ENCODE measurements around the gene HHAT.

The HHAT gene

DNA sequence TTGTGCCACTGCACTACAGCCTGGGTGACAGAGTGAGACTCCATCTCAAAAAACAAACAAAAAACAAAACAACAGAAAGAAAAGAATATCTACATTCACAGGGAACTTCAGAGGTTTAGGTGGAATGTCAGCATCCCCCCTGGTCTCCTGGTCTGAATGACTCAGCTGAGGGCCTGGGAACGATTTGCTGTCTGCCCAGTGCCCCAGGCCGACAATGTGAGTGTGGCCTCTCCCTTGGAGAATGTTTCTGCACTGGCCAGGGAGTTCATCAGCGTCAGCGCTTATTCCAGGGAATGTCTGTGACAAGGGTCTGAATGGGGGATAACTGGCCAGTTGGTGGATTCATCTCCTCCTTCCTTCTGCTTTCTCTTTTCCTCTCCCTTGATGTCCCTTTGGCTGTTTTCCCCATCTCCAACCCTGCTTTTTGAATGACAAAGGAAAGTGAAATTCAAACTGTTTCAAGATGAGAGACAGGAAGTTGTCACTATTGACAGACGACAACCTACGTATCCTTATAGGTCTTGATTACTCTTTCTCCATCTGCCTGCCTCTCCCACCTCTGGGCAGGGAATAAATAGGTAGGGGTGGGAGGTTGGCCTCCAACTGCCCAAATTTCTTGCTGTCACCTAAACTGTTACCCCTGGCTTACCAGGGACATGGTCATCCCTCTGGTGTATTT, 213.1 kb downstream of the HHAT start:
- no peaks in the 10 kb centered on the region for H3K36me3 ChIP-seq (ENCODE audit: control insufficient read depth, insufficient read depth, low read length)
- no peaks in the 10 kb centered on the region for H3K9me3 ChIP-seq (ENCODE audit: control insufficient read depth, insufficient read depth, low read length)
- H3K9ac ChIP-seq (ENCODE audit: low read depth, low read length), result no peak overlapping the region
- H3K4me3 ChIP-seq (ENCODE audit: low read depth, low read length), result no peak overlapping the region
- H3K4me1 ChIP-seq (ENCODE audit: control insufficient read depth, insufficient read depth, low read length), result peaks cover 4% of the 10 kb centered on the region
- H3K27me3 ChIP-seq (ENCODE audit: control insufficient read depth, insufficient read depth, low read length), result no peaks in the 10 kb centered on the region

DNA sequence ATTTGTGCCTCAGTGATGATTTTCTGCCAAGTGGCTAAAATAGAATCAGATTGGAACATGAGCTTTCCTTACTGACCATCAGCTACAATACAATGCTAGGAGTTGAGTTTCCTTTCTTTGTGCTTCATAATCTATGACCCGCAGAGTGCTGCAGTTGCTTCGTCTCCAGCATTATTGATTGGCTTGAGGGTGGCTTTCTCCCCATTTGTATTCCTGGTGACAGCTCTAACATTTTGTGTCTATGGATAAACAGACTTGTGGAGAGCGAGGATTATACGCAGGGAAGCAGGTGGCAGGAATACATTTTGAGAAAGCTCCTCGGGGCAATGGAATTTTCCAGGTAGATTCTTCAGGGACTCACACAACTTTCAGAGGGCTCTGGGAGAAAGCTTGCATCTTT, 223.2 kb downstream of the HHAT start:
- H3K27me3 ChIP-seq (ENCODE audit: control insufficient read depth, insufficient read depth, low read length), result no peaks in the 10 kb centered on the region
- no peak overlapping the region for H3K9ac ChIP-seq (ENCODE audit: low read depth, low read length)
- H3K9me3 ChIP-seq (ENCODE audit: control insufficient read depth, insufficient read depth, low read length), result no peaks in the 10 kb centered on the region
- no peak overlapping the region for H3K4me3 ChIP-seq (ENCODE audit: low read depth, low read length)
- H3K4me1 ChIP-seq (ENCODE audit: control insufficient read depth, insufficient read depth, low read length), result no peaks in the 10 kb centered on the region
- no peaks in the 10 kb centered on the region for H3K36me3 ChIP-seq (ENCODE audit: control insufficient read depth, insufficient read depth, low read length)

DNA sequence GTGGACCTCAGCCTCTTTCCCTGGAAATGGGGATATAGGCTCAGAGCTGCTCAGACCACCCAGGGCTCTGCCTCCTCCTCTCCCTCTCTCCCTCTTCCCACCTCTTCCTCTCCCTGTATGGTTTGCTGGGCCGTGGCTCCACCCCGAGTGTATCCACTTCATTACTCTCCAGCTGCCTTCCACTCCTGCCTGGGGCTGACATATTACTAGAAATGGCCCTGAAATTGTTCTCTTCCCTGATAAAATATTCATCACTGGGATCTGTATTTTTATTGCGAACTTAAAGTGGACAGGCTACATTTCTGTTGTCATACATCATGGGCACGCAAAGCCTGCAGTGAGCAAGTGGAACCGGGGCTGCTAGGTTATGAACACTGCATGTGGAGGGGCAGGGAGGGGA, 225.0 kb downstream of the HHAT start:
- Histone ChIP-seq H3K4me3 (ENCODE audit: low read depth, low read length) (no peak overlapping the region), H3K9me3 (ENCODE audit: control insufficient read depth, insufficient read depth, low read length) (no peaks in the 10 kb centered on the region), H3K9ac (ENCODE audit: low read depth, low read length) (no peak overlapping the region), H3K36me3 (ENCODE audit: control insufficient read depth, insufficient read depth, low read length) (no peaks in the 10 kb centered on the region), H3K4me1 (ENCODE audit: control insufficient read depth, insufficient read depth, low read length) (no peaks in the 10 kb centered on the region), H3K27me3 (ENCODE audit: control insufficient read depth, insufficient read depth, low read length) (no peaks in the 10 kb centered on the region)

DNA sequence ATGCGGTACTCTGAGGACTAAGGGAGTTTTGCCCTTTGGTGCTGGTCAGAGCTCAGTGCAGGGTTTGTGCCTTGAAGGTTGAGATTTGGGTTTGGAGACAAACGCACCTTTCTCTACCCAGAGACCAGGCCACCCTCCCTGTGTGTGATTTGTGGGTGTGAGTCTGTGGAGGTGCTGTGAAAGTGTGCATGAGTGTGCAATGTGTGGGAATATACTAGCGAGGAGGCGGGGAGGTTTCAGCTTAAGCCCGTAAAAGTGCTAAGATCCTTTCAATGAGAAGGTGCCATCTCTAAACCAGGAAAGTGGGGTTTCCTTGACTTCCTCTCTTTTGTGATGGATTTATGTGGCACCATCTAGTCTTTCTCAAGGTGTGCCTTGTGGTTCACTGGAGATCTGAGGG, 225.7 kb downstream of the HHAT start:
- Histone ChIP-seq H3K9ac (ENCODE audit: low read depth, low read length) (no peak overlapping the region), H3K27me3 (ENCODE audit: control insufficient read depth, insufficient read depth, low read length) (no peaks in the 10 kb centered on the region), H3K4me1 (ENCODE audit: control insufficient read depth, insufficient read depth, low read length) (no peaks in the 10 kb centered on the region), H3K36me3 (ENCODE audit: control insufficient read depth, insufficient read depth, low read length) (no peaks in the 10 kb centered on the region), H3K9me3 (ENCODE audit: control insufficient read depth, insufficient read depth, low read length) (no peaks in the 10 kb centered on the region), H3K4me3 (ENCODE audit: low read depth, low read length) (no peak overlapping the region)

DNA sequence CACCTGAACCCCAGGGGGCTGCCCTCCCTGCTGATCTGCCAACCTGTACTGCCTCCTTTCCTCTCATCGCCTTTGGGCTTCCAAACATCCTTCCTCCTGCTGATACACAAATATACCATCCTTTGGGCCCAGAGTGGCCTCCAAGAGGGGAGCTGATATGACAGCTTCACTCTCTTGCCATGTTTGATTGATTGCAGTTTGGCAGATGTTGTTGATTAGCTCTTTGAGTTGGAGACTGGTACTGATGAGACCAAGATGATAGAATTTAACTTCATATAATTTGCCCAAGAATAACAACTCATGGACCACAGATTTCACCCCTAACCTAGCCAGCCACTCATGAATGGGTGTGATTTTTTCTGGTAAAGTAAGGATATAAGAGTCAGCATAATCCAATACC, 227.8 kb downstream of the HHAT start:
- H3K4me1 ChIP-seq (ENCODE audit: control insufficient read depth, insufficient read depth, low read length), result no peaks in the 10 kb centered on the region
- H3K36me3 ChIP-seq (ENCODE audit: control insufficient read depth, insufficient read depth, low read length), result no peaks in the 10 kb centered on the region
- no peak overlapping the region for H3K4me3 ChIP-seq (ENCODE audit: low read depth, low read length)
- H3K9ac ChIP-seq (ENCODE audit: low read depth, low read length), result no peak overlapping the region
- H3K9me3 ChIP-seq (ENCODE audit: control insufficient read depth, insufficient read depth, low read length), result no peaks in the 10 kb centered on the region
- no peaks in the 10 kb centered on the region for H3K27me3 ChIP-seq (ENCODE audit: control insufficient read depth, insufficient read depth, low read length)

DNA sequence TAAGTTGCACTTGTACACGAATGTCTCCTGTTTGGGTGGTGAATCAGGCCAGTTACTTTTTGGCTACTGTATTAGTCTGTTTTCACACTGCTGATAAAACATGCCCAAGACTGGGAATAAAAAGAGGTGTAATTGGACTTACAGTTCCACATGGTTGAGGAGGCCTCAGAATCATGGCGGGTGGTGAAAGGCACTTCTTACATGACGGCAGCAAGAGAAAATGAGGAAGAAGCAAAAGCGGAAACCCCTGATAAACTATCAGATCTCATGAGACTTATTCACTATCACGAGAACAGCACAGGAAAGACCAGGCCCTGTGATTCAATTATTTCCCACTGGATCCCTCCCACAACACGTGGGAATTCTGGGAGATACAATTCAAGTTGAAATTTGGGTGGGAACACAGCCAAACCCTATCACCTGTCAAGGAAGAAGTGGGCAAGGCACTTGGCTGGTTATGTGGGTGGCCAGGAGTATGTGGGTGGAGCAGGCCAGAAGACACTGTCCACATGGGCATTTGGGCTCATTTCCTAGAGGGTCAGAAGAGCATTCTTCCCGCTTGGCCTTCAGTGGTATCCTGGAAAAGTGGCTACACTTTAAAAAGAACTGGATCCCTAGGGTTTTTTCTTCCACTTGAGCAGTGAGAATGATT, 228.8 kb downstream of the HHAT start:
- Histone ChIP-seq H3K36me3 (ENCODE audit: control insufficient read depth, insufficient read depth, low read length) (no peaks in the 10 kb centered on the region), H3K9me3 (ENCODE audit: control insufficient read depth, insufficient read depth, low read length) (no peaks in the 10 kb centered on the region)

DNA sequence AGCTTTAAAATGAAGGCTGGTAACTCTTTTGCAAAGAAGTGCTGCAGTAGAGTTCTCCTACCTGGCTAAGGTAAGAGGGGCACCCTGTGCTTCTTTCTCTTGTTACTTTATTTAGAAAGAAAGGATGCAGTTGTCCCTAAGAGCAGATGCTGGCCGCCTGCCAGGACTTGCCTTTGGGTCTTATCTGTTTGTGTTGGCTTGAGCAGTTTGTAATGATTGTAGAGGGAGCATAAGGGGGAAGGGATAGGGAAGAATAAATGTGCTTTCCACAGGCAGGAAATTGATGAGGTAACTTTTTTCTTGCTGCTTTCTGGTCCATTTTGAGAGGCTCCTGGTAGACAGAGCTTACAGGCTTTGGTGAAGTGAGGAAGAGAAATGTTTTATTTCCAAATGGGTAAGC, 229.6 kb downstream of the HHAT start:
- H3K4me1 ChIP-seq (ENCODE audit: control insufficient read depth, insufficient read depth, low read length), result no peaks in the 10 kb centered on the region
- H3K9ac ChIP-seq (ENCODE audit: low read depth, low read length), result no peak overlapping the region
- H3K4me3 ChIP-seq (ENCODE audit: low read depth, low read length), result no peak overlapping the region
- H3K9me3 ChIP-seq (ENCODE audit: control insufficient read depth, insufficient read depth, low read length), result no peaks in the 10 kb centered on the region
- H3K36me3 ChIP-seq (ENCODE audit: control insufficient read depth, insufficient read depth, low read length), result no peaks in the 10 kb centered on the region
- H3K27me3 ChIP-seq (ENCODE audit: control insufficient read depth, insufficient read depth, low read length), result no peaks in the 10 kb centered on the region

More for the DNA sequence above, 228.8 kb downstream of the HHAT start:
- Histone ChIP-seq H3K4me1 (ENCODE audit: control insufficient read depth, insufficient read depth, low read length) (no peaks in the 10 kb centered on the region), H3K9ac (ENCODE audit: low read depth, low read length) (no peak overlapping the region), H3K4me3 (ENCODE audit: low read depth, low read length) (no peak overlapping the region), H3K27me3 (ENCODE audit: control insufficient read depth, insufficient read depth, low read length) (no peaks in the 10 kb centered on the region)

DNA sequence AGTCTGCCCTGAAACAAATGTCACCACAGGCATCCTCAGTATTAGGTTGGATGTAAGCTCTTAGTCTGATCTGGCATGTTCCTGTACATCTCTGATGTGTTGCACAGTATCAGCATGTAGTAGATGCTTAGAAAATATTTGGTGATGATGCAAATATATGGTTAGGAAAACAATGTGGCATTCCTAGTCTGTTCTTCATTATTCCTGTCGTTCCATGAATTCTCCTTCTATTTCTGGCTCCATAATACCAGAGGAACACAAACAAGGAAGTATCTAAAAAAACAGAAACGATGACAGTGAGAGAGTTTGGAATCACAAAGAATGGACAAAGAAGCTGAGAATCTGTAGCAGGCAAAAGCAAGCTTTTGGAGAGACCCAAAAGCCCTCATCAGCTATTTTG, 236.6 kb downstream of the HHAT start:
- no peaks in the 10 kb centered on the region for H3K27me3 ChIP-seq (ENCODE audit: control insufficient read depth, insufficient read depth, low read length)
- H3K4me3 ChIP-seq (ENCODE audit: low read depth, low read length), result no peak overlapping the region
- no peaks in the 10 kb centered on the region for H3K4me1 ChIP-seq (ENCODE audit: control insufficient read depth, insufficient read depth, low read length)
- no peaks in the 10 kb centered on the region for H3K36me3 ChIP-seq (ENCODE audit: control insufficient read depth, insufficient read depth, low read length)
- no peak overlapping the region for H3K9ac ChIP-seq (ENCODE audit: low read depth, low read length)
- no peaks in the 10 kb centered on the region for H3K9me3 ChIP-seq (ENCODE audit: control insufficient read depth, insufficient read depth, low read length)

DNA sequence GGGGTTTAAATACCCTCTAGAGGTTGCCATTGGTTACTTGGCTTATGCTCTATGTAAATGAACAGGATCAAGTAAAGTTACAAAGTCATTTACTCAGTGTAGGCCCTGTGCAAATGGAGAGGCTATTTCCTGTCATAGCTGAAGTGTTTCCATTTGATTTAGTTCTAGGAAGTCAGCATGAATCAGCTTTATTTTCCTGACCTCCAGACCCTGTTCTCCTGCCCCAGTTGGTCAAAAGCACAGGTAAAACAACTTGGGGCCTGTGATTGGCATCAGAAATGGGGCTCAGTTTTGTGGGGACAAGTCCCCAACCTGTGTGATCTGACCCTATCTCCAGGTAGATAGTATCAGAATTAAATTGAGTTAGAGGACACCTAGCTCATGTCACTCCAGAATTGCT, 239.9 kb downstream of the HHAT start:
- Histone ChIP-seq H3K27me3 (ENCODE audit: control insufficient read depth, insufficient read depth, low read length) (no peaks in the 10 kb centered on the region), H3K36me3 (ENCODE audit: control insufficient read depth, insufficient read depth, low read length) (no peaks in the 10 kb centered on the region), H3K4me1 (ENCODE audit: control insufficient read depth, insufficient read depth, low read length) (no peaks in the 10 kb centered on the region), H3K9me3 (ENCODE audit: control insufficient read depth, insufficient read depth, low read length) (no peaks in the 10 kb centered on the region), H3K4me3 (ENCODE audit: low read depth, low read length) (no peak overlapping the region), H3K9ac (ENCODE audit: low read depth, low read length) (no peak overlapping the region)

DNA sequence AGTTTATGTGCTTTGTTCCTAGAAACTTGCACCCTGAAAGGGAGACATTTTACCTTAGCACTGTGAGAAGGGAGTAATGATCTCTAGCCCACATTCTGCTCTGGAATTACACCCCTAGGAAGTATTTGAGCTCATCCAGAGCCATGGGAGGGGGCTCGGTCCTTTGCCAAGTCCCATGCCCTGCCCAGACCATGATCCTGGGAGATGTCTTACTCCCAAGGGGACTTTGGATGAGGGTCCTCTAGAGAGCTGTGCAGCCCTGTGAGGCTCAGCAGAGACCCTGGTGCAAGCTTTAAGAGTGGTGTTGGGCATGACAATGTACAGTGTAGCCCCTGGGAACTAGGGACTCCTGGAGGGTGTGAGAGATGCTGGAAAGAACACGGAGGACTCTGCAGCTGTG, 241.4 kb downstream of the HHAT start:
- Histone ChIP-seq H3K9me3 (ENCODE audit: control insufficient read depth, insufficient read depth, low read length) (no peaks in the 10 kb centered on the region), H3K36me3 (ENCODE audit: control insufficient read depth, insufficient read depth, low read length) (no peaks in the 10 kb centered on the region), H3K4me1 (ENCODE audit: control insufficient read depth, insufficient read depth, low read length) (no peaks in the 10 kb centered on the region), H3K27me3 (ENCODE audit: control insufficient read depth, insufficient read depth, low read length) (no peaks in the 10 kb centered on the region), H3K9ac (ENCODE audit: low read depth, low read length) (no peak overlapping the region), H3K4me3 (ENCODE audit: low read depth, low read length) (no peak overlapping the region)

DNA sequence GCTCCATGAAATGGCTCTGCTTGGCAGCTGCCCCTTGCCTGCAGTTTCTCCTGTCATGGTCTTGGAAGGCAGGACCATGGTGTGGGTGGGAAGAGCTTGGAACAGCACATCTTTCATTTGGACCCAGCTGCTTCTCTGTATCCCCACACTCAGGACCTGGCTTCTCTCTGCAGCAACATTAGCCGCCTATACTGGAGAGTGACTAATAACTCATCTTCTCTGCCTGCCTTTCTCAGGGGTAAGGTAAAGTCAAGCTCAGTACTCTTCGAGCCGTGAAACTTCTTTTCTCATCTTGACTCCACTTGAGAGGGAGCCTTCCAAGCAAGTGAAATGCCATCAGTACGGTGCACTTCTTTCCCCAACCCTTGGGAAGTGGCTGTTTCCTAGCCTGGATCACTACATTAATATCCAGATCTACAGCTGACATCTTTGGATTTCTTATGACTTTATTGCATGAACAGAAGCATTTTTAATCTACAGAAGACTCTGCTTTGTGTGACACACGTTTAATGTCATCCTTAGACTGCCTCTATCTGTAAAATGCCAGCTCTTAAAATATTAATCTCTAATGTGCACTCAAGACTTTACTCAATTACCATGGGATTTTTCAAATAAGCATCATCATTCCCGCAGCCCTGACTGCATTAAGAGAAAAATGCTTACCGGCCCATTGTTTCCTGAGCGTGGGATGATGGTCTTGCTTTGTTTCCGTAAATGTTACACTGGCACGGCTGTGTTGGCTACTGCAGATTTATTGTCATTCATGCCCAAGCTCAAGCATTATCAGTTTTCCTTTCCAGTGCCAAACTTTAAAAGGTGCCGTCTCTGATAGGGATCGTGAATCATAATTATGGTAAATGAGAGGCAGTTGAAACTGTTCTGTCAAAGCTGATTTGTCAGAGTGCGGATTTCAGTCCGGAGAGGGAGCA, 242.9 kb downstream of the HHAT start:
- Histone ChIP-seq H3K4me1 (ENCODE audit: control insufficient read depth, insufficient read depth, low read length) (no peaks in the 10 kb centered on the region), H3K9me3 (ENCODE audit: control insufficient read depth, insufficient read depth, low read length) (no peaks in the 10 kb centered on the region), H3K4me3 (ENCODE audit: low read depth, low read length) (no peak overlapping the region), H3K27me3 (ENCODE audit: control insufficient read depth, insufficient read depth, low read length) (no peaks in the 10 kb centered on the region), H3K36me3 (ENCODE audit: control insufficient read depth, insufficient read depth, low read length) (no peaks in the 10 kb centered on the region), H3K9ac (ENCODE audit: low read depth, low read length) (no peak overlapping the region)

DNA sequence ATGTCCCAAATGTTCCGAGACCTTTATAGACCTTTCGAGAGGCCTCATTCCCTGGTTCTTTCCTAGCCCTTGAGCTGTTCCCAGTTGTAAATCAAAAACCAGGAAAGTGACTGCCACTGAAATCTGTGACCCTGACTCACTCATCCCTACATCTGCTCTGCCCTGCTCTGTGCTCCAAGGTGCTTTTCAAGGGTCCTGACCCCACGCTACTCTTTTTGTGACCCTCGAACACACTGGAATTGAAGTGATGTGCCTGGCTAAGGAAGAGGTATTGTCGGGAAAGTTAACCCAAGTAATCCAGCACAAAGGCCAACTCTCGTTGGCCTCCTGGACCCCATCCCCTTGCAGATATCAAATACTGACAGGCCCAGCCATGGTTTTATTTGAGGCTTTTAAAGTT, 244.4 kb downstream of the HHAT start:
- Histone ChIP-seq H3K27me3 (ENCODE audit: control insufficient read depth, insufficient read depth, low read length) (no peaks in the 10 kb centered on the region), H3K4me1 (ENCODE audit: control insufficient read depth, insufficient read depth, low read length) (no peaks in the 10 kb centered on the region), H3K9me3 (ENCODE audit: control insufficient read depth, insufficient read depth, low read length) (no peaks in the 10 kb centered on the region), H3K36me3 (ENCODE audit: control insufficient read depth, insufficient read depth, low read length) (no peaks in the 10 kb centered on the region), H3K9ac (ENCODE audit: low read depth, low read length) (no peak overlapping the region), H3K4me3 (ENCODE audit: low read depth, low read length) (no peak overlapping the region)

Measured in iPS-15b (cell line).